GM12874 (cell line): ENCODE measurements around the gene KRT4.

Experiments used
- CTCF ChIP-seq: IDR thresholded peaks from 2 replicates; pipeline ENCODE4 v1.5.1; 2011; ENCODE audit warnings: low read depth, mild to moderate bottlenecking, control low read depth, low read length, moderate library complexity; ENCODE audit not compliant: insufficient read depth

Gene KRT4

DNA sequence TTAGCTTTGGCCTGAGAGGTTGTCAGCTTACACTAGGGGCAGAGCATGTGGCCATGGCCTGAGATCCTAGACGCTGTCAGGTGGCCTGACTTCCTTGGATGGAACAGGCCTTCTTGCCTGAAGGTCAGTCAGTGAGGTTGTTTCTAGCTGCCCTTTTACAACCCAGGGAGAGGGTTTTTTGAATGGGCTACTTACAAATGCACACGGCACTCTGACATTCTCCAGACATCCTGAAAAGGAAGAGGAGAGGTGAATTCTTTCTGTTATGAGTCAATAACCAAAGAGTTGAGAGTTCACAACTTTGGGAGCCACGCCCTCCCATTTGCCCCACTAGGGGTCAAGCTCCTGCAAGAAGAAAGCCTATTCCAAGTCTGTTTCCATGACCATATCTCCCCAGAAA is 44.6 kb downstream of the KRT4 start:
- no peak for TF ChIP-seq CTCF

DNA sequence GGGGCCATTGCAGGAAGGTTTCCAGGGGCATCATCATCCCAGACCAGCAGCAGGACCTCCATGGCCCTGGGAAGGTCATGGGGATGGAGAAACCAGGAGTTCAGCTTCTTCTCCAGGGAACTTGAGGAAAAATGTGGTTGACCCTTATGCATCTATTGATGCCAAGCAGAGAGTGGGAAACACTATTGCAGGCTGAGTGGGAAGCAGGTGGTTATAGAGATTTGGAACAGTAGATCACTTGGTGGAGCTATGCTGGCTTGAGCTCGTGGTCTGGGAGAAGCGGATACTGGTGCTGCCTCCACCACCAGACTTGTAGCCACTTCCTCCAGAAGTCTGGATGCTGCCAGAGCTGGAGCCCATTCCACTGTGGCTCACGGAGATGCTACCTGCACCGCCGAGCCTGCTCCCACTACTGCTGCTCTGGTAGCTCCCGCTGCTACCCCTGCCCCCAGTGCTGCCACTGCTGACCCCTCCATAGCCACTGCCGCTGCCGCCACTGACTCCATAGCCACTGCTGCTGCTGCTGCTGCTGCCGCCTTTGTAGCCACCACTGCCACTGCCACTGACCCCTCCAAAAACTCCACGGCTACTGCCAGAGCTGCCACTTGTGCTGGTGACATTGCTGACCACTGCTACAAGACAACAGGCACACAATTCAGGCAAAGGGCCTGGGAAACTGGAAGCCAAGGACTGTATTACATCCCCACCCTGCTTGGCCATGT is 45.3 kb downstream of the KRT4 start:
- no peak for TF ChIP-seq CTCF

- no peak for TF ChIP-seq CTCF
These were observed 46.5 kb downstream of the KRT4 start for GRCh38 chr12:52767427-52767826.

GRCh38 chr12:52767020-52767379 is 46.9 kb downstream of the KRT4 start:
- no peak for TF ChIP-seq CTCF

GRCh38 chr12:52766351-52767019 is 47.4 kb downstream of the KRT4 start:
- no peak for TF ChIP-seq CTCF

GRCh38 chr12:52765702-52766101 is 48.2 kb downstream of the KRT4 start:
- no peak for TF ChIP-seq CTCF

GRCh38 chr12:52763991-52764390 is 49.9 kb downstream of the KRT4 start:
- TF ChIP-seq CTCF, result no peak
